Measurements from ENCODE around the gene PATL2. TPM values are rescaled to one million over a fixed set of nuclear protein-coding genes. Genes with fewer than 3 reads are reported as not detected.

Gene PATL2
- total and polyA plus RNA-seq, 11 donors = 0.44 to 4.2 (median 2.6) TPM; not detected in 1

GRCh38 chr15:44670087-44670950, 40.8 kb downstream of the PATL2 start:
- Histone ChIP-seq H3K4me1 (peaks cover 0 to 28% (median 0%) of the 10 kb centered on the region in 12 donors), H3K27ac (no peak overlapping the region), H3K9me3 (no peaks in the 10 kb centered on the region), H3K4me3 (no peak overlapping the region), H3K27me3 (no peaks in the 10 kb centered on the region), H3K36me3 (no peaks in the 10 kb centered on the region)
- ATAC-seq = no peak
- WGBS, 4 donors = 85 to 93% (median 90%) methylated on average over 6 of the region's 6 CpGs
- intact Hi-C loops (cut with DNase I) = loop anchor here in 1 of 10 donors (5.0 kb wide), 1 partner anchor 37 kb away; no protein-coding TSS in a partner anchor
- DNase-seq = no peak
- TF ChIP-seq POLR2A (IDR thresholded peaks at IDR 0.05) (no peak), CTCF (IDR thresholded peaks at IDR 0.05) (no peak)

- DNase-seq = no peak
- H3K4me1 ChIP-seq = peaks cover 0 to 35% (median 1%) of the 10 kb centered on the region in 12 donors
- TF ChIP-seq POLR2A (IDR thresholded peaks at IDR 0.05) = no peak
- no peak for TF ChIP-seq CTCF (IDR thresholded peaks at IDR 0.05)
- no peak for ATAC-seq
- H3K36me3 ChIP-seq = no peaks in the 10 kb centered on the region
- intact Hi-C loops (cut with DNase I) = loop anchor here in 3 of 10 donors (5.0 kb wide), 1 partner anchor 38 kb away; no protein-coding TSS in a partner anchor
- H3K27me3 ChIP-seq = no peaks in the 10 kb centered on the region
- 62 to 83% (median 72%) methylated on average over 2 of the region's 2 CpGs for WGBS, 4 donors
- no peaks in the 10 kb centered on the region for H3K9me3 ChIP-seq
- H3K4me3 ChIP-seq = no peak overlapping the region
- peak overlapping the region in 1 of 12 donors; percentile 10 for H3K27ac ChIP-seq
Observed at GRCh38 chr15:44668921-44669320, 42.2 kb downstream of the PATL2 start.

- ATAC-seq (no peak), DNase-seq (no peak)
- no peak for TF ChIP-seq POLR2A (IDR thresholded peaks at IDR 0.05)
- no peak for TF ChIP-seq CTCF (IDR thresholded peaks at IDR 0.05)
- H3K27me3 ChIP-seq = no peaks in the 10 kb centered on the region
- H3K4me1 ChIP-seq = peaks cover 0 to 44% (median 9%) of the 10 kb centered on the region in 12 donors
- WGBS, 4 donors = 41 to 66% (median 53%) methylated on average over 3 of the region's 3 CpGs
- H3K9me3 ChIP-seq = no peaks in the 10 kb centered on the region
- H3K4me3 ChIP-seq = peak overlapping the region in 1 of 12 donors; percentile 15
- intact Hi-C loops (cut with DNase I) = loop anchor here in 3 of 10 donors (5.0 kb wide), 1 partner anchor 40 kb away; no protein-coding TSS in a partner anchor
- H3K36me3 ChIP-seq = no peaks in the 10 kb centered on the region
- peak overlapping the region in 3 of 12 donors; percentile 22 to 99 (median 30) for H3K27ac ChIP-seq
Observed at GRCh38 chr15:44667039-44667360, 44.1 kb downstream of the PATL2 start.
